ENCODE results near the gene SLC1A6.

GRCh38 chr19:14972676-14973075 is 7.0 kb downstream of the SLC1A6 start:
- TF ChIP-seq CTCF (IDR thresholded peaks at IDR 0.05) (no peak), POLR2A (IDR thresholded peaks at IDR 0.05) (no peak), POLR2AphosphoS5 (IDR thresholded peaks at IDR 0.05) (no peak)

All from upper lobe of left lung (tissue), 4 donors.